ENCODE results near the gene SLC7A1.

DNA sequence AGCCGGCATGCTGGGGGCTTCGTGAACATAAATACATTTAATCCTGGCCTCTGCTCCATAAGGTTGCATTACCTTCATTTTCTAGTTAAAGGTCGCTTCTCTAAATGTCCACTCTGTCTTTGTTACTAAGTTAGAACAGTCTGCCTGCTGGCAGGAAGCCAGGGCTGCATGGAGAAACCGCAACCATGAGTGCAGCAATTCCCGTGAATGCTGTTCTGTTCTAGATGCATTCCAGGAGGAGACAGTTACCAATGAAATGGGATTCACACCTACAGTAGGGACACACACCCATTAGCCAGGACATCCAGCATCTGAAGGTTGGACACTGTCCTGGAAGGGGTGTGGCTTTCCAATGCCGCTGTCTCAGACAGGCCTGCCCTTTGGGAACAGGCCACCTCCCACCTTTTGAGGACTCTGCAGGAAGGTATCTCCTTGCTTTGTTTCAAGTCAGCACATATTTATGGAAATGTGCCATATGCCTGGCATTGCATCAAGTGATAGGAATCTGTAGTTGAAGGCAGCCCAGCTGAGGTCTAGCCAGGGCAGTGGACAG is 129.7 kb downstream of the SLC7A1 start:
- TF ChIP-seq, protein P1, sequence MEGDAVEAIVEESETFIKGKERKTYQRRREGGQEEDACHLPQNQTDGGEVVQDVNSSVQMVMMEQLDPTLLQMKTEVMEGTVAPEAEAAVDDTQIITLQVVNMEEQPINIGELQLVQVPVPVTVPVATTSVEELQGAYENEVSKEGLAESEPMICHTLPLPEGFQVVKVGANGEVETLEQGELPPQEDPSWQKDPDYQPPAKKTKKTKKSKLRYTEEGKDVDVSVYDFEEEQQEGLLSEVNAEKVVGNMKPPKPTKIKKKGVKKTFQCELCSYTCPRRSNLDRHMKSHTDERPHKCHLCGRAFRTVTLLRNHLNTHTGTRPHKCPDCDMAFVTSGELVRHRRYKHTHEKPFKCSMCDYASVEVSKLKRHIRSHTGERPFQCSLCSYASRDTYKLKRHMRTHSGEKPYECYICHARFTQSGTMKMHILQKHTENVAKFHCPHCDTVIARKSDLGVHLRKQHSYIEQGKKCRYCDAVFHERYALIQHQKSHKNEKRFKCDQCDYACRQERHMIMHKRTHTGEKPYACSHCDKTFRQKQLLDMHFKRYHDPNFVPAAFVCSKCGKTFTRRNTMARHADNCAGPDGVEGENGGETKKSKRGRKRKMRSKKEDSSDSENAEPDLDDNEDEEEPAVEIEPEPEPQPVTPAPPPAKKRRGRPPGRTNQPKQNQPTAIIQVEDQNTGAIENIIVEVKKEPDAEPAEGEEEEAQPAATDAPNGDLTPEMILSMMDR (IDR thresholded peaks at IDR 0.05): no peak
- no peak for TF ChIP-seq POLR2A (IDR thresholded peaks at IDR 0.05)
